Stimulated activated CD8-positive, alpha-beta memory T cell treated with anti-CD3 and anti-CD28 coated beads, Interleukin-15, amount 100 ng/mL, for 4 hours (primary cell): Measurements from ENCODE around the gene DRAP1.

Experiments
- DNase-seq, 2 donors: peaks; one replicate each; pipeline ENCODE4 v3.0.0-alpha.2; 2020; ENCODE audit warnings: low read depth in 2 of 2

DRAP1 gene

GRCh38 chr11:65961267-65962140, 42.3 kb downstream of the DRAP1 start, which contains the start of gene SART1:
Gene SART1 (plus strand): TSS chr11:65961734. CDS start chr11:65961781, 47 bp downstream.
- peak; percentile 93 to 95 for DNase-seq

GRCh38 chr11:65962141-65962564, 42.9 kb downstream of the DRAP1 start:
- DNase-seq, result no peak

- no peak for DNase-seq
These were observed 45.7 kb downstream of the DRAP1 start for GRCh38 chr11:65964906-65965305.

GRCh38 chr11:65965986-65966762, 46.9 kb downstream of the DRAP1 start:
- DNase-seq, result no peak

GRCh38 chr11:65967329-65967934, 48.2 kb downstream of the DRAP1 start:
- no peak for DNase-seq

GRCh38 chr11:65968600-65969482, 49.6 kb downstream of the DRAP1 start:
- no peak for DNase-seq
